Measurements from ENCODE around the gene RNF40.

DNA sequence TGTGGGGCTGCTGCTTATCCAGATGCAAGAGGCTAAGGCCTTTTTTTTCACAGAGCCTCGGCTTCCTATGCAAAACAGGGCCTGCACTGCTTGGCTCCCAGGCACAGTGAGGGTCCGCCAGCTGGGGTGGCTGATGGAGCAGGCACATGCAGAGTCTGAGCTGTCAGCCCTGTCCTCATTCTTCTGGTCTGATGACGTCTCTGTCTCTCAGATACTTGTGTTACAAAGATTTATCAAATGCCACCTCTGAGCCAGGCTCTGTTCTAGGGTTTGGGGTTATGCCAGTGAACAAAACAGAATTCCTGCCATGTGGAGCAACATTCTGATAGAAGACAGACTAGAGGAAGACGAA, 4.8 kb downstream of the RNF40 start:
- TF ChIP-seq CTCF (IDR thresholded peaks at IDR 0.05) (no peak), POLR2A (IDR thresholded peaks at IDR 0.05) (no peak)
